Fibroblast of skin of scalp (primary cell): ENCODE data around the gene CD72. TPM values are rescaled to one million over a fixed set of nuclear protein-coding genes. Genes with fewer than 3 reads are reported as not detected.

Experiments used
- DNase-seq: peaks from one replicate; pipeline ENCODE4 v3.0.0-alpha.2; 2013
- polyA plus RNA-seq, 2 experiments: library from polyadenylated mRNA; unstranded; fragments of 120-200 nt; gene quantifications; one replicate each; pipeline ENCODE4 v1.2.1, GENCODE V29; 2013; ENCODE audit not compliant: insufficient read length in 2 of 2

The CD72 gene, protein sequence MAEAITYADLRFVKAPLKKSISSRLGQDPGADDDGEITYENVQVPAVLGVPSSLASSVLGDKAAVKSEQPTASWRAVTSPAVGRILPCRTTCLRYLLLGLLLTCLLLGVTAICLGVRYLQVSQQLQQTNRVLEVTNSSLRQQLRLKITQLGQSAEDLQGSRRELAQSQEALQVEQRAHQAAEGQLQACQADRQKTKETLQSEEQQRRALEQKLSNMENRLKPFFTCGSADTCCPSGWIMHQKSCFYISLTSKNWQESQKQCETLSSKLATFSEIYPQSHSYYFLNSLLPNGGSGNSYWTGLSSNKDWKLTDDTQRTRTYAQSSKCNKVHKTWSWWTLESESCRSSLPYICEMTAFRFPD
- 0.77 TPM for polyA plus RNA-seq (2013, experiment 1 of 2; ENCODE audit: insufficient read length)
- 0.69 TPM for polyA plus RNA-seq (2013, experiment 2 of 2; ENCODE audit: insufficient read length)

GRCh38 chr9:35618325-35618727 is at the start of gene CD72:
Gene CD72, minus strand, starts transcription at chr9:35618413. Its CDS starts 110 bp downstream, at chr9:35618303.
- DNase-seq = no peak

- no peak for DNase-seq
Measured at GRCh38 chr9:35667939-35668338, 49.7 kb upstream of the CD72 start.

DNA sequence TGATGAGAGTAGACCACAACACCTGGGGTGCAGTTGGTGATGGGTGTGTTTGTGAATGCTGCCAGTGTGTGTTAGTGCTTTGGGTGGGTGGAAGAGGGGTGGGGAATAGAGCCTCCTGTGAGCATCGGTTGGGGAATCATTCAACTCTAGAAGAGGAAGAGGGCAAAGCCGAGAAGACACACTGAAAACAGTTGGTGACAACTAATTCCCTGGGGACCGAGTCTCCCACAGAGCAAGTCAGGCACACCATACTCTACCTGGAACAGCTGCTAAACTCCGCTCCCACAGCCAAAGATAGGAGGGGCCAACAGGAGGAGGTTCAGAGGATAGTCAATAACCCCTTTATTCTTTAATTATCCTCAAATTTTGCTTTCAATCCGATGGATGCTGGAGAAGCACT is 48.3 kb upstream of the CD72 start:
- DNase-seq = no peak

DNA sequence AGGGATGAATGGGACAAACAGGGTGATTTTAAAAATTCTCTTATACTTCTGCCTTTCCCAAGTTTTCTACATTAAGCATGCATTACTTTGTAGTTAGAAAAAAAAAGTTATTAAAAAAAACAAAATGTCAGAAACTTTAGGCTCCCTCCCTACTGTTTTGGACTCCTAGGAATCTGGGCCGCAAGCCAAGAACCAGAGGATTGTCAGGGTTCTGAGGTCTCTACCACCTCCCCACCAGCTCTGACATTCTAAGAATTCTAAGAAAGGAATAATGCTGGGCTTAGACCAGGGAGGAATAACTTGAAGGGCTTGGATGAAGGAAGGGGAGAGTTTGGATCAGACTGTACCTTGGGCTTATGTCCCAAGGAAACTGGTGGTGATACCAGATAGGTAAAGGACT is 47.8 kb upstream of the CD72 start:
- peak; percentile 93 for DNase-seq

- no peak for DNase-seq
Measured at GRCh38 chr9:35665471-35665818, 47.2 kb upstream of the CD72 start.

DNA sequence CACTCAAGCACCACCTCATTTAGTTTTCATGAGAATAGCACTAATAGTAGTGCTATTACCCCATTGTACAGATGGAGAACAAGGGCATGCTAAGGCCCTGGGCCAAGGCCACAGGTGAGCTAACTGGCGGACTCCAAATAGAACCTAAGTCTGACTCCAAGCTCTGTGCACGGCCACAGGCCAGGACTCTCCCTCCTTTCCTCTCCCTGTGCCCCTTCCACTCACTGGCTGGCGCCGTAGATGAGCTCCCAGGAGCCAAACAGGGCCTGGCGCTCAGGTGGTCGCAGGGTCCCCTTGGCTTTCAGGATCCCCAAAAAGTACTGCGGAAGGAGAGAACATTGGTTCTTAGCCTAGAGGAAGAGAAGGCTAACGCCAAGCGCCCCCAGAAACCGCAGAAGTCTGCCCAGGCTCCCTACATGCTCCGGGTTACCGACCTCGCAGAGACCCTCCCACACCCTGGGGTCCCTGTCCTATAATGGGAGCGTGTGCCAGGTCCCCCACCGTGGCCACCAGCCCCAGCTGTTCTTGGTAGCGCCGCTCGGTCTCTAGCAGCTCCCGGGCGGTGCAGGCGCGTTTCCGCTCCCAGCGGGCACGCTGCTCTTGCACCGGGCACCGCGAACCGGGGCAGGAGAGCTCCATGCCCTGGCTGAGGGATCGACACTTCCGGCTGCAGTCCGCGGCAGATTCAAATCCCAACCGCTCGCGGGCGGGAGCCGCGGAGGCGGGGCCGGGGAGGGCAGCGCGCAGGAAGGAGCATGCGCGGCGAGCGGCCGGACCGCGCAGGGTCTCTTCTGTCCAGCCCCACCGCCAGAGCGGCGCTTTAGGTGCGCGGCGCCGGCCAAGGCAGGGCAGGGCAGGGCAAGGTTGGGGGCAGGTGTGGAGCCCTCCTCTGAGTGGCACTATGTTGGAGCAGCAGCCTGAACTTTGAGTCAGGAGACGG is 46.6 kb upstream of the CD72 start, which contains the start of gene ARHGEF39:
TSS of gene ARHGEF39 (minus strand) at position 665 of the 940 bp plus-strand sequence. CDS start at position 639, 26 bp downstream.
- peak; percentile 82 for DNase-seq

DNA sequence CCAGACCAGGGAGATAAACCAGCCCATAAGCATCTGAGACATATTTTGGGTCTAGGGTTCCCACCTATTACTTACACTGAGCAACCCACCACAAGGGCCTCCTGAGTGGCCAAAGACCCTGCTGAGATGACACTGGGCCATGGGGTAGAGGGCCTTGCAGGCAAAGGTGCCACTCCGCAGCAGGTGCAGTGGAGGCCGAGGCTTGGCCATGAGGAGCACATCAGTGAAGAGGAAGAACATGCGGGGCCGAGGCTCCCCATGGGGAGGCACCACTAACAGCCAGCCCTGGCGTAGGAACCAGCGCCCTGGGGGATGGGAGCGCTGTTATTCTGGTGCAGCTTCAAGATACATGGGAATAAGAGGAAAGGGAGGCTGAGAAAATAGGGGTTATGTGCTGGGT is 44.2 kb upstream of the CD72 start:
- DNase-seq = no peak

DNA sequence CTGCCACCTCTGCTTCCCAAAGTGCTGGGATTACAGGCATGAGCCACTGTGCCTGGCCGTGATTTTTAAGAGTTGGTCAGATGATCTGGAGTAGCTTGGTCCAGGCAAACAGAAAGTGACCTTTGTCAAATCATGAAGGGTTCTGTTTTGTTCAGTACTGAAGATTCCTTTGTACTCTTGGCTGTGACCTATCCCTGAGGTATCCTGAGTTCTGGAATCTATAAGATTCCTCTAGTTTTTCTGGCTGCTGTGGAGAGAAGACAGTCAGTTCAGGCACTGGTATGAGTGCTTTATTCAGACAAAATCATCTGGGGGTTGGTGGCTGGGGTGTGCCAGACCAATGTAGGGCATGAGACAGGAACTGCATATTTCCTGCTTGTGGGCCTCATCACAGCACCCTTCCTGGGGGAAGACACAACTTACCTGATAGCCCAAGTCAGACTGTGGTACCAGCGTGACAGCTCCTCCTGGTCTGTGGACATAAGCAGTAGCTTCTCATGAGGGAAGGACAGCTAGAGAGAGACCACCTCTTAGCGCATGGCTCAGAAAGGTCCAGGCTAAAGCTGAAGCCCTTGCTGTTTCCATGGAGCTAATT is 43.6 kb upstream of the CD72 start:
- no peak for DNase-seq

- DNase-seq = peak; percentile 75
Measured at GRCh38 chr9:35660966-35661415, 42.8 kb upstream of the CD72 start.

- DNase-seq = peak; percentile 81
Measured at GRCh38 chr9:35659340-35659739, 41.1 kb upstream of the CD72 start.

DNA sequence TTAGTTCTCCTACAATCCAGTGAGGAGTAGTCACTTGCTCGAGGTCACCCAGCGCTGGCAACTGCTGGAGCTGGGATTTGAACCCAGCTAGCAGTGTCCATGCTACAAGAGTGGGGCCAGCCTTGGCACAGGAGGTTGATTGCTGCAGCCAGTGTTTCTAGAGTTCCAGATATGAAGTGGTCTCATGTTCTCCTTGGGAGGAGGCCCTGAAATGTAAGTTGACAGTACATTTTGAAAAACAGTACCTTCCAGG is 40.7 kb upstream of the CD72 start:
- peak; percentile 61 for DNase-seq

DNA sequence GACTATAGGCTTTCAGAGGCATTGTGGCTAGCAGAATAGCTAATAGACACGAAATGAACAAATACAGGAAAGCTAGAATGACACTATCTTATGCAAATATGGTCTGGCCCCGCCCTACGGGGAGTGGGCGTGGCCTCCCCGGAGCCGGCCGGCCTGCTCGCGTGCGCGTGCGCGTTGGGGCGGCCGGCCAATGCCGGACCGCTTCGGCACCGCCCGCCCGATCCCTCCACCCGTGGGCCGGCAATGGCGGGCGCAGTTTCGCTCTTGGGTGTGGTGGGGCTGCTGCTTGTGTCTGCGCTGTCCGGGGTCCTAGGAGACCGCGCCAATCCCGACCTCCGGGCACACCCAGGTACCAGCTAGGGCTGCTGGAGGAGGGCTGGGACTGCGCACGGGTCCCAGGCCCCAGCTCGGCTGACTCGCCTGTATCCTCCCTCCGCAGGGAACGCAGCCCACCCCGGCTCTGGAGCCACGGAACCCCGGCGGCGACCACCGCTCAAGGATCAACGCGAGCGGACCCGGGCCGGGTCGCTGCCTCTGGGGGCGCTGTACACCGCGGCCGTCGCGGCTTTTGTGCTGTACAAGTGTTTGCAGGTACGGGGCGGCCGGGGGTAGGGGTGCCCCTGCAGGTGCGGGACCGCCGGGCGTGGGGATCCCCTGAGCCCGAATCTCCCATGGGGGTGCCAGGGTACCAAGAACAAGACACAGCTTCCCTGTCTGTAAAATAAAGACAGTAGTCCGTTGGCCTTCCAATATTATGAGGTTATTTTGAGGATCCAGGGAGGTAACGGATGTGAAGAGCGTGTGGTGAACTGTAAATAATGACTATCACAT is 40.1 kb upstream of the CD72 start, which contains the start of gene CCDC107:
TSS of gene CCDC107 (plus strand) at position 156 of the 831 bp plus-strand sequence. CDS start at position 244, 88 bp downstream.
- DNase-seq = peak; percentile 88

DNA sequence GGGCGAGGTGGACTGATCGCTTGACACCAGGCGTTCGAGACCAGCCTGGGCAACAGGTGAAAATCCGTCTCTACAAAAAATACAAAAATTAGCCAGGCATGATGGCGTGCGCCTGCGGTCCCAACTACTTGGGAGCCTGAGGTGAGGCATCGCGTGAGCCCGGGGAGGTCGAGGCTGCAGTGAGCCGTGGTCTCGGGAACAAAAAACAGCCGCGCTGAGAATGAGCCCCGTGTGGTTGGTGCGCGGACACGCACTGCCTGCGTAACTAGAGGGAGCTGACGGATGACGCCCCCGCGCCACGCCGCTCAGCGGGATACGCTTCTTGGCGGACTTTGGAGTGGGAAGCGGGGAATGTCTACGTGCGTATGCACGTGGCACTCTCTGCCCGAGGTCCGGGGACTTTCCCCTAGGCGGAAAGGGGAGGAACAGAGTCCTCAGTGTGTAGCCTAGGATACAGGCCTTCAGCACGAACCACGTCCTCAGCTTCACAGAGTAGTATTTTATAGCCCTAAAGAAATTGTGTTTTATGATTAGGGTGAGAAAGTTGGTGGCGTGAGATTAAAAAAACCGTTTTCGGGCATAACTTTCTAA is 39.4 kb upstream of the CD72 start, which contains the start of gene RMRP:
TSS of gene RMRP (minus strand) at position 474 of the 591 bp plus-strand sequence.
- DNase-seq = peak; percentile 100

GRCh38 chr9:35656831-35657545 is 38.8 kb upstream of the CD72 start:
- peak; percentile 60 for DNase-seq

GRCh38 chr9:35656348-35656747 is 38.1 kb upstream of the CD72 start:
- DNase-seq = no peak

- DNase-seq = no peak
Measured at GRCh38 chr9:35653611-35654010, 35.4 kb upstream of the CD72 start.

GRCh38 chr9:35652829-35653209 is 34.6 kb upstream of the CD72 start:
- no peak for DNase-seq

DNA sequence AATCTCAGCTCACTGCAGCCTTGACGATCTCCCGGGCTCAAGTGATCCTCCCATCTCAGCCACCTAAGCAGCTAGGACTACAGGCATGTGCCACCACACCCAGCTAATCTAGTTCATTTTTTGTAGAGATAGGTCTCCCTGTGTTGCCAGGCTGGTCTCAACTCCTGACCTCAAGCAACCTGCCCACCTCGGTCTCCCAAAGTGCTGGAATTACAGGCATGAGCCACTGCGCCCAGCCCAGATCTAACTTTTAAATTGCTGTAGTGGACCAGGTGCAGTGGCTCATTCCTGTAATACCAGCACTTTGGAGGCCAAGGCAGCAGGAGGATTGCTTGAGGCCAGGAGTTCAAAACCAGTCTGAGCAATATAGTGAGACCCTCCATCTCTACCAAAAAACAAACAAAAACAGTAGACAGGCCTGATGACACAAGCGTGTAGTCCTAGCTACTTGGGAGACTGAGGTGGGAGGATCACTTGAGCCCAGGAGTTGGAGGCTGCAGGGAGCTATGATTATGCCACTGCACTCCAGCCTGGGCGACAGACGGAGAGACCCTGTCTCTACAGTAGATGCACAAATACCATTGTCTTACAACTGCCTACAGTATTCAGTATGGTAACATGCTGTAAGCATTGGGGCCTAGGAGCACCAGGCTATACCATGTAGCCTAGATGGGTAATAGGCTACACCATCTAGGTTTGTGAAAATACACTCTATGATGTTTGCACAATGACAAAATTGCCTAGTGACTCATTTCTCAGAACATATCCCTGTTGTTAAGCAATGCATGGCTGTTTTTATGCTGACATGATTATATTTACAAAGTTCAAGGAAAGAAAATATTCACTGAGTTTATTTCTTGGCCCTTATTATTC is 34.0 kb upstream of the CD72 start:
- peak; percentile 27 for DNase-seq

GRCh38 chr9:35650341-35651158 is 32.3 kb upstream of the CD72 start, which contains the start of gene SIT1:
Gene SIT1, minus strand, starts transcription at chr9:35650931. Its CDS starts 78 bp downstream, at chr9:35650853.
- no peak for DNase-seq
